Adipose tissue (tissue), 3 donors: Measurements from ENCODE around the gene BHLHE41. TPM values are rescaled to one million over a fixed set of nuclear protein-coding genes. Genes with fewer than 3 reads are reported as not detected.

Experiments used
- H3K27ac ChIP-seq: one replicate; pipeline ENCODE4 v1.5.1; 2013; ENCODE audit warnings: low read depth, low read length
- WGBS, 3 donors: extraction: QIAGEN DNeasy Blood & Tissue Kit; methylation state at CpG; one replicate each; pipeline ENCODE4 v1.1.7; 2013; 5-methylcytosine and 5-hydroxymethylcytosine counted together
- polyA plus RNA-seq, 3 donors: library from polyadenylated mRNA; stranded (reverse); fragments of 200-250 nt; gene quantifications; one replicate each; pipeline ENCODE4 v1.2.3, GENCODE V29; 2013
- donor health status: healthy with polysubstance abuse.
- donor health status: Bipolar disorder and iron deficiency.
- donor health status: healthy.

BHLHE41 gene
- polyA plus RNA-seq, 3 donors = 3.6 to 23.2 (median 4.8) TPM

DNA sequence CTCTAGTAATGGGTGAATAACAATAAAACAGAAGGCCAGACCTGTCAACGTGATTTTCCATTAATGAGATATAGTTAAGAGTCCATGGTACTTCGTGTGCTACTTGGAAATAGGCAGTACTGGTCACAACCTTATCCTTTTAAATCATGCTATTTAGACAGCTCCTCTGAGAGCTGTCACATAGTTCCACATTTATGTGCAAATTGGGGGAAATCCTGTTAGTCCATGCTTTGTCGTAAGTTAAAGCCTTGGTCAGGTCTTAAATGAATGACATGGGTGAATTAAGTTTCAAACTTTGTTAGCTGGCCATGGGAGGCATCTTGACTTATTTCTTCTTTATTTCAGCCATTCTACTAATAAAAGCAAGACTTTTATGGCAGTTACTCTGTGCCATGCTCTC lies 11.9 kb upstream of the BHLHE41 start:
- H3K27ac ChIP-seq = no peak overlapping the region
- WGBS, 3 donors = 71 to 80% (median 73%) methylated on average over 3 of the region's 3 CpGs

DNA sequence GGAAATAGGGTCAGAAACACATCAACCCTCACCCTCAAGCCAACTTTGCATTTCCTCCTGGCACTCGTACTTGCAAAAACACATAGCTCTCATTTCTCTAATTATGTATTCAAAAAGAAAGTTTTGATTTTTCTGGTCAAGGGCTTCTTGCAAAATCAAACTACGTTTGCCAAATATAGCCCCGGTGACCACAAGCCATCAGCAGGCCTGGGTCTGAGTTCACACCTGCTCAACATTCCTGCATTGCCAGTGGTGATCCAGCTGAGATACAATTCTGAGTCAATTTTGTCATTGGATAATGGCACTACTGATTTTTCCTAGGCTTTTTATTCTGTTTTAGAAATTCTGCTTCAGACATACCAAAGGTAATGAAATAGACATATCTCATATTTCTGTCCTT lies 10.7 kb upstream of the BHLHE41 start:
- no peak overlapping the region for H3K27ac ChIP-seq
- WGBS, 3 donors = 39 to 59% (median 47%) methylated on average over 3 of the region's 3 CpGs

DNA sequence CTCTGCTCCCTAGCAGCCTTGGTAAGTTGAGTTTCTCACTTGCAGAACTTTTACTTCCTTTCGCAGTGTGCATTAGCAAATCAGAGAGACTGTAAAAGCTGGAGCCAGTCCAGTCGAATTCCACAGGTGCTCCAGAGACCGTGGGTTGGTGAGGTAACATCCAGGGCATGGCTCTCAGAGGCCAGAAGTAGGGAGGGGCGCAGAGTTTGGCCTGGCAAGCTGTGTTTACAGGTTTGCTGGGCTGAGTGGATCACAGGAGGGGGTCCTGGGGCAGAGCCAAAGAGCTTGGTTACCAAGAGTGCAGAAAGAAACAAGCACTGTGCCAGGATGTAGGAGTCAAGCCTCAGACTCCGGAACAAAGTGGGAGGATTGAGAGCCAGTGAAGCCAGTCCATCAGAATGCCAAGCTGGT lies 10.2 kb upstream of the BHLHE41 start:
- no peak overlapping the region for H3K27ac ChIP-seq

DNA sequence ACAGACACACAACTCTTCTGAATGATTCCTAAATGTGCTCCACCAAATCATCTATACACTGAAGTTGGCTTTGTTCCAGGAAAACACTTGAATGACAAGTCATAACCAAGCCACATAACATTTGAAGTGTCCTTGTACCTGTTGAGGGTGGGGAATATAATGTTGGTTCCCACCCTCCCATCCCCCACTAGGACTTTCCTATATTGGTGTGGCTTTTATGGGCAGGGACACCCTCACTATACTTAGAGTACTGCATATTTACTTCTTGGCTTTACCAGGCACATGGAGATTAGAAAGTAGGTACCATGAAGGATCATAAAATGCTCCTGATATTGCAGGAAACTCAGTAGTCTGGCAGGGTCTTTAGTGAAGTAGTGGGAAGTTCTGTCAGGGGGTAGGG lies 9.7 kb upstream of the BHLHE41 start:
- no peak overlapping the region for H3K27ac ChIP-seq

More for the DNA sequence above, 10.2 kb upstream of the BHLHE41 start:
- WGBS, 3 donors = 53 to 61% (median 58%) methylated on average over 5 of the region's 5 CpGs

DNA sequence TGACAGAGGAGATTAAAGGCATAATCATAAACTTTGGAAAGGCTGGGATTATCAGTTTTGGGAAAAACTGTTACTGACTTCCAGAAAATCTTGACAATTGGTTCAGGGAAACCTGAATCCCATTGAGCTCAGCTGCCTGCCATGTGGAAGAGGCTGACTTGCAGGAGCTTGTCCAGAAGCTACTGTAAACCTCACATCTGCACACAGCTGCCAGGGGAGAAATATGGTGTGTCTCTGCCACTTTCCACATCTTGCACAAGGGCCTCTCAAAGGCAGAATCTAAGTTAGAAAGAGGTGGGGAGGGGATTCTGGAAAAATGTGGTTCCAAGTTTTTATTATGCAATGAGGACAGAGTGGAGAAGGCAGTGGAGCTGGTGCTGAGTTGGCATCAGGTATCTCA lies 8.7 kb upstream of the BHLHE41 start:
- H3K27ac ChIP-seq = no peak overlapping the region

DNA sequence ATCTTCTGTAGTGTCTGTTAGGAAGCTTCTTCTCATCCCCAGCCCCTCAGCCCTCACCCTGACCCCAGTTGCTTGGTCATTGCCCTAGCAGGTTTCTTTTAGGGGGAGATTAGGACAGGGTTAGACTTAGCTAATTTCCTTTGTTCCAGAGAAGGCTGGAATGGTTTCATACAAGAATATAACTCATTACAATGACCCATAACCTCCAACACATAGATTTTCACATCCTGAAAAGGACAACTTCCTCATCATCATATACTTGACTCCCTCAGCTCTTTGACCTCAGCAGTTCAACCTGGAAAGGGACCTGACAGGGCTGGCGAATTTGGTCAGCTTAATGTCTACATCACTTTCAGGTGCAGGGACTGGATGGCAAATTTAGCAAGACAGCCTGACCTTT lies 8.0 kb upstream of the BHLHE41 start:
- no peak overlapping the region for H3K27ac ChIP-seq
- WGBS, 3 donors = 68 to 85% (median 80%) methylated on average over 1 of the region's 1 CpG

DNA sequence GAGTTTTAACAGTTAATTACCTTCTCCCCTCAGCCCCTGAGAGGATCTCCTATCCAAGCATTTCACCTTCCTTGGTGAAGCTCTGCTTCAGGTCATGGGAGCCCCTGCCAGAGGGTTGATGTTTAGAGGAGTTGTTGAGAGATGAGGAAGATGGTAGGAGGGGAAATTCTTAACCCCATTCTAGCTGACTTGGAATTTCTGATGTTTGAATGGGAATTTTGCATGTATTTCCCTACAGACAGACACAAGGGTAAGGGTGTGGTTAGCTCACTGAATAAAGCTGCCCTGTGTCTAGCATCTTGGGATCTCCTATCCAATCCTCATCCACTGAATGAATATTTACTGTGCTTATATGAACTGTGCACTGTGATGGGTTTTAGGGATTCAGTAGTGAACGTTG lies 7.1 kb upstream of the BHLHE41 start:
- H3K27ac ChIP-seq = no peak overlapping the region
- WGBS, 3 donors = 78 to 93% (median 81%) methylated on average over 1 of the region's 1 CpG

DNA sequence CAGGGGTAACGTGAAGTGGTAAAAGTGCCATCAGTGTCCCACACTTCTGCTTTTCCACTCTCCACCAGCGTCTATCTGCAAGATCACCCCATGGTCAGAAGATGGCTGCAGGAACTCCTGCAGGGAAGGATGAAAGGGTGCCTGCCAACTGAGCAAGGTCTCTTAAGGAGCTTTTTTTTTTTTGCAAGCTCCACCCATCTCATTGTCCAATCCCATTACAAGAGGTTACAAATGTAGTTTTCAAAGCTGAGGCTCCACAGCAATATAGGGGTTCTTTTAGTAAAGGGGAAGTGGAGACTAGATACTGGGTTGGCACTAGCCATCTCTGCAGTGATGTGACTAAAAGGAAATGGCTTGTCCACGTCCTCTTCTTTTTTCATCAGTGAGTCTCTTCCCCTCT lies 5.9 kb upstream of the BHLHE41 start:
- WGBS, 3 donors = 48 to 72% (median 54%) methylated on average over 3 of the region's 3 CpGs
- no peak overlapping the region for H3K27ac ChIP-seq

DNA sequence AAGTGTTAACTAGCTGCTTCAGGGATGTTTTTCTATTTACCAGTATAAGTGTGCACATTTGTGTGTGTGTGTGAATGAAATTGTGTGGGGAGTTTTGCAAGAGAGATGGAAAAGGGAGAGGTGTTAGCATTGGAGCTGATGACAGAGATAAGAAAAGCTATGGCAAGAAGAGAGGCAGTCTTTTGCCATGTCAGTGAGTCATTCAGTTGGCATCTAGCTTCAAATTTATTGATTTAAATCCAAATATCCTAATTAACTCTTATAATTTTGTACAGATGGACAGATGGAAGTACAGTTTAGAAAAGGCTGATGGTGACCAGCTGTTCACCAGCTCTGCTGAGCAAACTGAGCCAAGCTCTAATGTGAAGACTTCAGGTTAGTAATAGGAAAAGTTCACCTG lies 3.3 kb upstream of the BHLHE41 start:
- no peak overlapping the region for H3K27ac ChIP-seq

DNA sequence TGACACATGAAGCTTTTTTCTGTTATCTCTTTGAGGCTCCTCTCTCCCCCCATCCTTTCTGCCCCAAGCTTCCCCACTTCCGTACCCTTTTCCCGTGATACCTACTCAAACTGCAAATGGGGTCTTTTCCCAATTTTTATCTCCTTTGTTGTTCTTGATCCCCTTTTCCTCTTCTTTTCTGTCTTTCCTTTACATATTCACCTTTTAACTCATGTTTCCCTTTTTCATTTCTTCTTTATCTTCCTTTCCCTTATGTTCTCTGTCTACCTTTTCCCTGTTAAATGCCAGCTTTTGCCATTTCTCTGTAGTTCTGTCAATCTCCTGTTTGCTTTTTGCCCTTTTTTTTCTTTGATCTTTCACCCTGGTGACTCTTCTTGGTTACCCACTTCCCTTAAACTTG lies 2.6 kb upstream of the BHLHE41 start:
- 82 to 93% (median 89%) methylated on average over 2 of the region's 2 CpGs for WGBS, 3 donors
- H3K27ac ChIP-seq = no peak overlapping the region

DNA sequence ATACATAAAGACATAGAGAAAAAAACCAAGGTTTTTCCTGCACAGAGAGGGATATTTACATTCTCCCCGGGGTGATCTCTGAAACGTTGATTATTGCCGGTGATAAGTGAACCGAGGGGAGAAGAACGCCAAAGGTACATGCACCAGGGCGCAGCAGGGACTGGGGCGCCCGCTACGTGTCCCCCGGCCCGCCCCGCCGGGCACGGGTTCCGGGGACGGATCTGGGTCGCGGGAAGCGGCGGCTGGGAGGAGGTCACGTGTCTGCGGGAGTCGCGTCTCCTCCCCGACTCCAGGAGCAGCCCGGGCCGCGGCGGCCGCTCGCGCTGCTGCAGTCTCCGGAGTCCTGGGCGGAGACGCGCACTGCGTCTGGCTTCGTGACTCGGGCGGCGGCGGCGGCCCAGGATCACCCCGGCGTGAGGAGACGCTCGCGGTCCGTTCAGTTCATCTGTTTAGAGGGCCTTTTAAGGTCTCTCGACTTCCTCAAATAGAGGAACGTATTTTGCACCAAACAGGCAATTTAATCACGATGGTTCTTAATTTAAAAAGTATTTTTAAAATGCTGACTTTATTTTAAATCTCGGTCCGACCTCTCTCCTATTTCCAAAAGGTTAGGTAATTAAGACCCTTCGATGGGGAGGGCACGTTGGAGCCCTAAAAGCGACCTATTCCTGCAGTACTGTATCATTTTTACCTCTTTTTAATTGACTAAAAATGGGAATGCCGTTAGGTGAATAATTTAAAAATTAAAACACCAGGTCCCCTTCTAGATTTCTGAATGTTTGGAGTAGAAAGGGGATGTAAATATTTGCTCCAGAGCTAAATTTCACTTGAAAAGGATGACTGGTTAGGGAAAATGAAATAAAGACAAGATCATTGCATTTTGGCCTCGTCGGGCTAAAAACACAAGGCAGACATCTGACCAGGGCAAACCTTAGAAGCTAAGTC lies 1.8 kb upstream of the BHLHE41 start:
- peak overlapping the region; percentile 28 for H3K27ac ChIP-seq
- WGBS, 3 donors = 5 to 8% (median 5%) methylated on average over 36 to 60 of the region's 60 CpGs

DNA sequence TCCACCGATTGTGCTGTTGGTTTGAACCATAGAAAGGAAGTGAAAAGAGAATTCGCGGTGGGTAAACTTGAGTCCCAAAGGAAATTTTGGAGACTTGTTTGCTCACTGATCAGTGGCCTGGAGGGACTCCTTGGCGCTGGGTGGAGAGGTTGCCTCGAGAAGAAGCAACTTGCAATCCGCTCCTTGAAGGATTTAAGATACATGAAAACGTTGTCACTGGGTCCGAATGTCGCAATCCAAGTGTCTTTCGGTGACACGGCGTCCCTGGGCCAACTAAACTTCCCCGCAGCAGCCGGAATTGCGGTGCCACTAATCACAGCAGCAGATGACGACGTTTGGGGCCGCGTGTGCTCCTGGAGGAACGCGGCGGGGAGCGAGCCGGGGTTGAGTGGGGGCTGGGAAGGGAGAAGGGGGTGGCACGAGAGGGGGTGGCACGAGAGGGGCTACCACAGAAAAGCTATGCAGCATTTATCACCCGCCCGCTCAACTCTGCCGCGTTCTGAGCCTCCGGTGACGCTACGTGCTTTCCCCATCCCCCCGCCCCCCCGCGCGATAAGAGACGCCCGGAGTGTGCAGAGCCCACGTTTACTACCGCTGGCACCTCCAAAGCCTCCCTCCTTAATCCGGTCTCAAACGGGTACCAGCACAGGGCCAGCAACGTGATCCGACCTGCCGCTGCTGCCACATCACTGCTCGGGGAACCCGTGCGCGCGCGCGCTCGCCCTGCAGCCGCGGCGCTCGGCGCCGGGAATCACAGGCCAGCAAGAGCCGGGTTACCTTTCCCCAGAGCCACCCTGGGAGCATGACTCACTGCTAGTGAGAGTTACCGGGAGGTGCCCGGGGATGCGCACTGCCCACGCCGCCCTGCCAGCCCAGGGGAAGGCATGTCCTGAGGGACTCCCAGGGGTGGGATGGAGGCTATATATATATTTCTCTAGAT lies 833 bp upstream of the BHLHE41 start:
- WGBS, 3 donors = 0 to 1% (median 0%) methylated on average over 61 to 66 of the region's 66 CpGs
- no peak overlapping the region for H3K27ac ChIP-seq

DNA sequence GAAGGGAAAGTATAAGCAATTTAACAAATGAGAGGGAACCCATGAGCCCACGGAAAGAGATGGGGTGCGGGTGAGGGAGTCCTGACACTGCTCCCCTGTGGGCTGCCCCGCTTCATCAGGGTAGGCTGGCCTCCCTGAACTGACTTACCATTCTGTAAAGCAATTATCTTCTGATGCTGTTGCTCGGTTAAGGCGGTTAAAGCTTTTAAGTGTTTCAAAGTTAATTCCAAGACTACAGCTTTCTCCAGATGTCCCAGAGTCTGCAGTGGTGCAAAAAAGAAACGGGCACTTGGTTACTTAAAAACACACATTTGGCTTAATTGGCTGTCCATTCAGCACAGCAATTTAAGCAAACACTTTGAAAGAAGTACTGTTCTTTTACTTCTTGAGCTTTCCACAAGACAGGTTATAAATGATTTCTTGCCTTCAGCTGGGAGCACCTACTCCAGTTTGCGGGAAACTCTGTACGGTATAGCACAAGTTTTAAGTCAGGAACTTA lies 1.3 kb downstream of the BHLHE41 start:
- 11 to 22% (median 18%) methylated on average over 8 of the region's 8 CpGs for WGBS, 3 donors
- no peak overlapping the region for H3K27ac ChIP-seq

DNA sequence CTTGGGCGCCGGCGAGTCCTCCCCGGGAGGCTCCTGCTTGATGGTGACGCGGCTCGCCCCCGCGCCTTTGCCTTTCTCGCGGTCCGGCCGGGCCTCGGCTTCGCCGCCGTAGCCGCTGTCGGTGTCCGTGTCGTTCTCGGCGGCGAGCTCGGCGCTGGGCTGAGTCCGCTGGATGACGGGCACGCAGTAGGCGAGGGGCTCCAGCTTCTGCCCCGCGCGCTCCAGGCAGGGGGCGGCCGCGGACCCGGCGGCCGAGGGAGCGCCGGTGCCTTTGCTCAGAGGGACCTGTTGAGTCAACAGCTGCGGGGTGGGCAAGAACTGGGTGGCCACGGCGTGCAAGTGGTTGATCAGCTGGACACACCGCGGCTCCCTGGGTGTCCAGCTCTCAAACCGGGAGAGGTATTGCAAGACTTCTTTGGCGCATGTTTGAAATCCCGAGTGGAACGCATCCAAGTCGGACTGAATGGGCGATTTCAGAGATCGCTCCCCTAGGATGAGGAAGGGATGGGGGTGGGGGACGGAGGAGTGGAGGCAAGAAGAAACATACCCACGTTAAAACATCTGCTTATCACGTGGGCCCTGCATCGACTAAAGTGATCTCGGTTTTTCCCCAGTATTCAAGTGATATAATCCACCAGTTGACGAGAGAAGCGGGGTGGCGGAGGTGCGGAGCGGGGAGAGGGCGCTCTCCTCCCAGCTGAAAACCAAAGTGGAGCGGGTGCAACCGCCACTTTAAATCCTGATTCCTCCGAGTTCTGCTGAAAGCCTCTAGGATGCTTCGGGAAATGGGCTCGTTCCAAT lies 2.0 kb downstream of the BHLHE41 start:
- no peak overlapping the region for H3K27ac ChIP-seq
- WGBS, 3 donors = 0% methylated on average over 66 to 69 of the region's 69 CpGs

DNA sequence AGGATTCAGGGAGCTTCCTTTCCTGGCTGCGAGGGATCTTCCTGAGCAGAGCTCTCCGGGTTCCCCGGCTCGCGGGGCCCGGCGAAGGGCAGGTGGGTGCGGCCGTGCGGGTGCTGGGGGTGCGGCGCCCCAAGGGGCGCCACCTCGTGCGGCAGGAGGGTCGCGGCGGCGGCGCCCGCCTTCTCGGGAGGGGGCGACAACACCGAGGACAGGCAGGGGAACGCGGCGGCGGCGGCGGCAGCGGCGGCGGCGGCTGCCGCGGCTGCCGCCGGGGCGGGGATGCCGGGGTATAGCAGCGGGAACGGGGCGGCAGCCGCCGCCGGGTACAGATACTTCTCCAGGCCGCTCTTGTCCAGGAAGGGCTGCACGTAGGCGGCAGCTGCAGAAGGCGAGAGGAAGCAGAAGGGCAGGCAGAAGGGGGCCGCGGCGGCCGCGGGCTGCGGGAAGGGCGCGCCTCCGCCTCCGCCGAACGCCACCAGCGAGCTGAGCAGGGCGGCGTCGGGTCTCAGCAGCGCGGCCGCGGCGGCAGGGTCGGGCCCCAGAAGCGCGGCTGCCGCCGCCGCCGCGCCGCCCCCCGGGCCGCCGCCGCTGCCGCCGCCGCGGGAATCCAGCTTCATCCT lies 2.7 kb downstream of the BHLHE41 start:
- H3K27ac ChIP-seq = no peak overlapping the region
- 0 to 1% (median 0%) methylated on average over 52 to 88 of the region's 88 CpGs for WGBS, 3 donors

DNA sequence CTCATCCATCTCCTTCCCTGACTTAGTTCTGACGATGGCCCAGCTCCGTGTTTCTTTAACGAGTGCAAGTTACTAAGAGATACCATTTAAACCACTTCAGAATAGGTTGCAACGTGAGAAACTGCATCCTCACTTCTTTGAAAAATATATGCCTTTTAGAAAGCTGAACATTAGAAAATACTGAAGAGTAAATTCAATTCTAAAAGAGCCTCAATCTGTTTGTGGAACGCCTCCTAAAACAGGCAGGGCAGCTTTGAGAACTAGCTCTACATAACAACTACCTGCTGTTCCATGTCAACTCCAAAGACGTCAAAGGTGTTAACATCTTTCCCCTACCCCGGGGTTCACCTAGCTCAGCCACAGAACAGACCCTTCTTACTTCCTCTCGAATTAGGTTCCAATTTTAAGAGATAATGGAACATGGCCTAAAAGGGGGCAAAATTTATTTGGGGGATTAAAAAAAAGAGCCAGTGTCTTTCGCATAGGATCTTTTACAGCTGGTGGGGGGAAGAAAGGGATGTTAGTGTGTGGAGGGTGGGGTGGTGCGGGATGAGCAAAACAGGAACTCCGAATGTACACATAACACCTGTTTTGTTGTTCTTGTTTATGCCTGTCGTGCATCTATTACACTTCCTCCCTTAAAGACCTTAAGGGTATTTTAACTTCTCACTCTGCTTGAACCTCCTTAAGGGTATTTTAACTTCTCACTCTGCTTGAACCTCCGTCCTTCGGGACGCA lies 3.3 kb downstream of the BHLHE41 start:
- no peak overlapping the region for H3K27ac ChIP-seq
- 40 to 43% (median 43%) methylated on average over 15 of the region's 15 CpGs for WGBS, 3 donors

DNA sequence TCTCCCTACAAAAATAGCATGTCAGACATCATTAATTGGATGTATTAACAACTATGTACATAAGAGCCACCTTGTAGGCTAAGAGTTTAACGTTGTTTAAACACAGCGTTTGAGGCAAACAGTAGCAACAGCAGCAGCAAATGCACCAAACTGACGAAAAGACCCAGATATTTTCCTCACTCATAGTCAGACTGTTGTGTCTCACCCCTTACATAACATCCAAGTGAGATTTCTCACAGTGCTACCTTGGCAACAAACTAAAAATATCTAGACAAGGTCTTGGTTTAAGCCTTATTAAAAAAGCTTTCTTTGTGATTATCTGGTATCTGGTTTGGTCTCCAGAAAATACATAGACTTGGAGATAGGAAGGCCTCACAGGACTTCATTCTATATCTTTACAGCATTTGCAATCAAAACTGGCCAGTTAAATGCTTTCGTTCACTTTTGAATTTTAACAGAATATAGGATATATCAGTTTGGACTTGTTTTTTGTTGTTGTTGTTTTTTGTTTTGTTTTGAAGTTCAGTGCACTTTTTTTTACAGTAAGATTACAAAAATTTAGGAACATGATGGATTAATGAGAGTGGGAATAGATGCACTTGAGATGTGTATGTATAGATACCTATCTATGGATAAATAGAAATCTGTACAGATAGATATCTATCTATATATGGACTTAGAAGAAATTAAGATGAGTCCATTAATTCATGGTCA lies 4.1 kb downstream of the BHLHE41 start:
- no peak overlapping the region for H3K27ac ChIP-seq
- WGBS, 3 donors = 40 to 77% (median 75%) methylated on average over 4 of the region's 4 CpGs
